Lung microvascular endothelial cell (primary cell): ENCODE results near the gene PURA. TPM values are rescaled to one million over a fixed set of nuclear protein-coding genes. Genes with fewer than 3 reads are reported as not detected.

Experiments
- DNase-seq, 2 donors: peaks; one replicate each; pipeline versions ENCODE4 v3.0.0 to v3.0.0-alpha.2; 2010; ENCODE audit warnings: low read depth in 2 of 2
- total RNA-seq: library from RNA; depleted of rRNA; stranded (reverse); fragments of >200 nt; gene quantifications from 2 replicates; pipeline ENCODE4 v1.2.1, GENCODE V29; 2014

Gene PURA
- total RNA-seq, 1 donor from 2014 or later, result 8.3 TPM

GRCh38 chr5:140159014-140159927 lies 45.4 kb downstream of the PURA start:
- DNase-seq, result no peak

- no peak for DNase-seq
Measured at GRCh38 chr5:140162275-140162674, 48.4 kb downstream of the PURA start.

- DNase-seq, result no peak
Measured at GRCh38 chr5:140162781-140163180, 48.9 kb downstream of the PURA start.

GRCh38 chr5:140165101-140165922 lies 51.4 kb downstream of the PURA start:
- peak; percentile 38 to 90 for DNase-seq

GRCh38 chr5:140165923-140166270 lies 52.0 kb downstream of the PURA start:
- no peak for DNase-seq

- no peak for DNase-seq
Measured at GRCh38 chr5:140166911-140167310, 53.0 kb downstream of the PURA start.

- DNase-seq, result no peak
Measured at GRCh38 chr5:140168371-140168770, 54.5 kb downstream of the PURA start.

- peak in 1 of 2 donors; percentile 30 for DNase-seq
Measured at GRCh38 chr5:140169410-140169809, 55.5 kb downstream of the PURA start.

- no peak for DNase-seq
Measured at GRCh38 chr5:140172483-140172882, 58.6 kb downstream of the PURA start.

GRCh38 chr5:140174014-140174413 lies 60.1 kb downstream of the PURA start:
- DNase-seq, result no peak

GRCh38 chr5:140174465-140175366 lies 60.8 kb downstream of the PURA start, which contains the start of gene CYSTM1:
Gene CYSTM1 (plus strand): TSS chr5:140175188. CDS start chr5:140194466, 19,278 bp downstream.
- peak; percentile 95 to 96 for DNase-seq

Other genes with a start within 250 kb of the PURA start
- gene NRG2, start 70.8 kb upstream of the PURA start, total RNA-seq, result 0.20 and 0.44 TPM in 2 replicates
- 2.0 and 3.4 TPM in 2 replicates for gene IGIP, start 11.8 kb downstream of the PURA start, total RNA-seq
- gene CYSTM1, start 61.1 kb downstream of the PURA start, total RNA-seq, result 9.2 and 9.5 TPM in 2 replicates
- gene PFDN1, start 189.0 kb downstream of the PURA start, total RNA-seq, result 61.9 and 64.7 TPM in 2 replicates
- gene HBEGF, start 232.5 kb downstream of the PURA start, total RNA-seq, result 16.6 and 20.4 TPM in 2 replicates
- gene SLC4A9, start 246.1 kb downstream of the PURA start, total RNA-seq, result under 0.01 TPM in 1 of 2 replicates, not detected in the other